Ovary (tissue), 9 donors: ENCODE measurements around the gene NAT10. TPM values are rescaled to one million over a fixed set of nuclear protein-coding genes. Genes with fewer than 3 reads are reported as not detected.
"Not testable (repeated sequence)": the region's sequence is repeated elsewhere in the genome, so short reads cannot be mapped to it uniquely, and the experiment has no call there.

Source experiments
- DNase-seq, 5 donors: peaks; one replicate each; pipeline ENCODE4 v3.0.0-alpha.2; 2019 to 2020
- H3K27ac ChIP-seq, 2 donors: fragments of 200-600 bp; one replicate each; pipeline versions ENCODE4 v1.5.1 to v1.8.0; 2019 to 2022
- H3K27me3 ChIP-seq: fragments of 200-600 bp; one replicate; pipeline ENCODE4 v1.8.0; 2022
- H3K36me3 ChIP-seq: fragments of 200-600 bp; sonication (generic); one replicate; pipeline ENCODE4 v1.5.1; 2019
- H3K4me1 ChIP-seq: one replicate; pipeline ENCODE4 v1.8.1; 2013; ENCODE audit warnings: mild to moderate bottlenecking, moderate library complexity; ENCODE audit not compliant: insufficient read depth
- H3K4me3 ChIP-seq: fragments of 200-600 bp; sonication (generic); one replicate; pipeline ENCODE4 v1.5.1; 2017
- H3K9me3 ChIP-seq, 2 donors: fragments of 200-600 bp in 1 of 2; sonication (generic) in 1 of 2; one replicate each; pipeline versions ENCODE4 v1.5.1 to v1.8.1; 2013 to 2019; ENCODE audit warnings: mild to moderate bottlenecking in 1 of 2, moderate library complexity in 1 of 2
- CTCF ChIP-seq, 3 donors: fragments of 450-650 bp in 2 of 3; fragments of 200-600 bp in 1 of 3; IDR thresholded peaks; one replicate each; pipeline versions ENCODE4 v1.5.1 to v1.8.0; 2016 to 2022; ENCODE audit warnings: antibody characterized with exemption in 3 of 3, mild to moderate bottlenecking in 1 of 3
- EP300 ChIP-seq: sonication (generic); formaldehyde crosslinking; IDR thresholded peaks from one replicate; pipeline ENCODE4 v1.6.1; 2017; ENCODE audit warnings: antibody characterized with exemption
- POLR2A ChIP-seq: fragments of 450-650 bp; IDR thresholded peaks from one replicate; pipeline ENCODE4 v1.6.1; 2017; ENCODE audit warnings: antibody characterized with exemption, mild to moderate bottlenecking, moderate library complexity
- WGBS, 3 donors: extraction: QIAGEN DNeasy Blood & Tissue Kit in 1 of 3; methylation state at CpG; one replicate each; pipeline versions ENCODE4 v1.1.5 to v1.1.7; 2013 to 2017; 5-methylcytosine and 5-hydroxymethylcytosine counted together
- intact Hi-C, 4 donors: fragments of 100-400 bp; cut with DNase I; formaldehyde crosslinking; loops; one replicate each; pipeline versions ENCODE4 v1.11.0 to v1.15.1; 2022 to 2023
- polyA plus RNA-seq, 2 donors: library from polyadenylated mRNA; stranded (reverse); fragments of 200-250 nt in 1 of 2; fragments of 350-450 nt in 1 of 2; fragmentation: Illumina TruSeq in 1 of 2; extraction: RNeasy Lipid Tissue Mini Kit (QIAGEN cat#74804) in 1 of 2; gene quantifications; one replicate each; pipeline ENCODE4 v1.2.3, GENCODE V29; 2013 to 2014
- total RNA-seq, 7 donors: library from RNA; depleted of rRNA in 2 of 7; stranded (reverse); fragments of >200 nt in 2 of 7; fragmentation: NEBNext Ultra II Directional in 3 of 7; extraction: Animal tissue kit (Norgen Biotek cat#: 25700) in 3 of 7; gene quantifications; one replicate each; pipeline versions ENCODE4 v1.1.0 to v1.2.4, GENCODE V29; 2016 to 2023
- donor health status: DM: no; HTN: no; CAD: no; lungs with moderate emphysema.
- donor health status: DM: no; HTN: no; CAD: no.
- donor health status: Bipolar disorder and iron deficiency.
- donor health status: DM: yes; HTN: yes; CAD: no.
- donor health status: DM: no; HTN: no; CAD: no.
- donor health status: DM: yes; HTN: yes; CAD: no.

The NAT10 gene
- total and polyA plus RNA-seq, 9 donors = 19.8 to 60.9 (median 49.1) TPM

GRCh38 chr11:34178209-34178821 lies 72.9 kb downstream of the NAT10 start:
- Histone ChIP-seq H3K36me3 (no peaks in the 10 kb centered on the region), H3K4me3 (no peak overlapping the region), H3K9me3 (no peaks in the 10 kb centered on the region), H3K4me1 (no peaks in the 10 kb centered on the region), H3K27me3 (no peaks in the 10 kb centered on the region), H3K27ac (no peak overlapping the region)
- TF ChIP-seq EP300 = no peak
- TF ChIP-seq POLR2A = no peak
- no peak for TF ChIP-seq CTCF (IDR thresholded peaks at IDR 0.05)
- intact Hi-C loops = no loop called here
- WGBS, 3 donors = 91 to 92% (median 91%) methylated on average over 10 of the region's 10 CpGs
- DNase-seq = no peak

GRCh38 chr11:34179026-34179675 lies 73.7 kb downstream of the NAT10 start:
- Histone ChIP-seq H3K27ac (no peak overlapping the region), H3K27me3 (no peaks in the 10 kb centered on the region), H3K36me3 (no peaks in the 10 kb centered on the region), H3K4me1 (no peaks in the 10 kb centered on the region), H3K4me3 (no peak overlapping the region), H3K9me3 (no peaks in the 10 kb centered on the region)
- WGBS, 3 donors = 84 to 92% (median 87%) methylated on average over 9 of the region's 9 CpGs
- DNase-seq = no peak
- no peak for TF ChIP-seq CTCF (IDR thresholded peaks at IDR 0.05)
- TF ChIP-seq EP300 = no peak
- no peak for TF ChIP-seq POLR2A
- intact Hi-C loops = no loop called here

- Histone ChIP-seq H3K36me3 (no peaks in the 10 kb centered on the region), H3K27me3 (no peaks in the 10 kb centered on the region), H3K4me1 (no peaks in the 10 kb centered on the region), H3K9me3 (no peaks in the 10 kb centered on the region), H3K27ac (no peak overlapping the region), H3K4me3 (no peak overlapping the region)
- WGBS, 3 donors = 76 to 79% (median 77%) methylated on average over 6 of the region's 6 CpGs
- no peak for TF ChIP-seq POLR2A
- no peak for TF ChIP-seq EP300
- no peak for TF ChIP-seq CTCF (IDR thresholded peaks at IDR 0.05)
- intact Hi-C loops = no loop called here
- DNase-seq = no peak
Measured at GRCh38 chr11:34180040-34180813, 74.8 kb downstream of the NAT10 start.

GRCh38 chr11:34180814-34181165 lies 75.4 kb downstream of the NAT10 start:
- H3K4me3 ChIP-seq, H3K27ac ChIP-seq, H3K4me1 ChIP-seq, intact Hi-C loops, DNase-seq, H3K27me3 ChIP-seq, H3K36me3 ChIP-seq, H3K9me3 ChIP-seq: not testable (repeated sequence)
- 79 to 88% (median 86%) methylated on average over 5 of the region's 5 CpGs for WGBS, 3 donors

- intact Hi-C loops = no loop called here
- WGBS, 3 donors = 81 to 89% (median 84%) methylated on average over 3 to 5 of the region's 5 CpGs
Measured at GRCh38 chr11:34181251-34181650, 75.8 kb downstream of the NAT10 start.

More at GRCh38 chr11:34181251-34181650, 75.8 kb downstream of the NAT10 start:
- Histone ChIP-seq H3K4me3 (no peak overlapping the region), H3K27ac (no peak overlapping the region), H3K36me3 (no peaks in the 10 kb centered on the region), H3K9me3 (no peaks in the 10 kb centered on the region), H3K4me1 (no peaks in the 10 kb centered on the region), H3K27me3 (no peaks in the 10 kb centered on the region)
- no peak for DNase-seq
- TF ChIP-seq EP300 = no peak
- no peak for TF ChIP-seq CTCF (IDR thresholded peaks at IDR 0.05)
- TF ChIP-seq POLR2A = no peak
